ENCODE measurements around the gene ATG7.

ATG7 gene

DNA sequence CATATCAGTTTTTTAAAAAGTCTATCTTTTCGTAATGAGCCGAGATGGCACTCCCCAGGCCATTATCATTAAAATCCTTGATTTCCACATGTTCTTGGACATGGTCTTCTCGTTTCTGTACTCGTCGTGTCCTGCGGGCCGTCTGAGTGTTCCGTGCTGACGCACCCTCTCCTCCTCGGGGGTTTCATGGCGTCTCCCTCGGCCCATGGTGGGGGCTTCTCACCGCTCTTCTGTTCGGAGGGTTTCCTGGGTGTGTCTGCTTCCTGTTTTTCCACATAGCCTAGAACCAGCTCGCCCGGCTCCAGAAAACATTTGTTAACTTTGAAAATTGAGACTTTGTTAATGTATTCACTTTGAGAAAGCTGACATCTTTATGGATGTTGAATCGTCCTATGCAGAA is 278.8 kb downstream of the ATG7 start:
- no peak for DNase-seq (ENCODE audit: extremely low read depth, low read depth)
- H3K4me3 ChIP-seq (replicated peaks; ENCODE audit: low read depth, low read length): no peak overlapping the region
- no peak for TF ChIP-seq CTCF (IDR thresholded peaks at IDR 0.05; ENCODE audit: low read depth, low read length, missing control alignments)

- no peak for DNase-seq (ENCODE audit: extremely low read depth, low read depth)
Observed at GRCh38 chr3:11552289-11553264, 280.4 kb downstream of the ATG7 start.

DNA sequence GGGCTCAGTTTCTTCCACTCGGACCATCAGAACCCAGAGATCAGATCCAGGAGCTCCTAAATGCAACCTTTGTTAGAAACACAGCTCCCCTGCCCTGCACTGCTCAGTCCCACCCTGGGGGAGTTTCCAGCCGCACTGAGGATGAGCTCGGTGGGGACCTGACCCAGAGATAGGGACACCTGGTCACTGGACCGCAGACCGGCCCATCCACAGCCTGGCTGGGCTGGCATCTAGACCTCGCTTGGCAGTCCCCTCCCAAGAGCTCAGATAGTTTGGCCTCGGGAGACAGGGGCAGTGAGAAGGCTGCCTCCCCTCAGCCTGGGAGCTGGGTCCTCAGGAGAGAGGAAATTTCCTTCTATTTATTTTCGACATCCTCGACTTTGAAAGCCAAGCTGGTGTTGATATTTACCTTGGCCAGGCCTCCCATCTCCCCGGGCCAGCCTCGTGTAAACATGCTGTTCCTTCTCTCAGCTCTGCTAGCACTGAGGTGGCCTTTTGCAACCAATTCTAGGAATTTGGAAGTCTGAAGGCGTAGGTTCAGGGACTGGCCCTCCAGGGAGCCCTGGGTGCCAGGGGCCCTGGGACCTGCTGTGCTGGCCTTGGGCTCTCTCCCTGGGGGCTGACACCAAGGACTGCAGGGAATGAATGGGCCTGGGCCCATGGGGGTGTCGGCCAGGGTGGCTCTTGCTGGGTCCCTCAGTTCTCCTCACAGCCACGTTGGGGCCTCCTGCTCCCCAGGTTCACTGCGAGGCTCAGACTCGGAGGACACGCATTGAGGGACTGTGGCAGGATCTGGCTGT is 281.4 kb downstream of the ATG7 start:
- no peak for DNase-seq (ENCODE audit: extremely low read depth, low read depth)
- no peak for TF ChIP-seq CTCF (IDR thresholded peaks at IDR 0.05; ENCODE audit: low read depth, low read length, missing control alignments)
- no peak overlapping the region for H3K4me3 ChIP-seq (replicated peaks; ENCODE audit: low read depth, low read length)

More at GRCh38 chr3:11552289-11553264, 280.4 kb downstream of the ATG7 start:
- TF ChIP-seq CTCF (IDR thresholded peaks at IDR 0.05; ENCODE audit: low read depth, low read length, missing control alignments): no peak
- H3K4me3 ChIP-seq (replicated peaks; ENCODE audit: low read depth, low read length): no peak overlapping the region

DNA sequence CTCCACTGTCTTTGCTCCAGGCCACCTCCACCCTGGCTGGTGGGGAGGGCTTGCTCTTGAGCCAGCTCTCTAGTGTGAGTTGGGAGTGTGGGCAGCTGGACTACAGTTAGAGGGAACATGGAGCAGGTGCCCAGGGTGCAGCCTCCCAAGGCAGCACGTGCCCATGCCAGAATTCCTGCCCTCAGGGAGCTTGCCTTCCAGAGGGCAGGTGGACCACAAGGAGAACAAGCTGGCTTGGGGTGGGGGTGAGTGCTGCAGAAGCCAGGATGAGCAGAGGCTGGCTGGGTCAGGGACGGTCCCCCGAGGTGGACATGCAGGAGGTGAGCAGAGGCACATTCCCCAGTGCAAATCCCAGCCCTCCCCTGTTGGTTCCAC is 282.0 kb downstream of the ATG7 start:
- no peak for TF ChIP-seq CTCF (IDR thresholded peaks at IDR 0.05; ENCODE audit: low read depth, low read length, missing control alignments)
- H3K4me3 ChIP-seq (replicated peaks; ENCODE audit: low read depth, low read length): no peak overlapping the region
- no peak for DNase-seq (ENCODE audit: extremely low read depth, low read depth)

DNA sequence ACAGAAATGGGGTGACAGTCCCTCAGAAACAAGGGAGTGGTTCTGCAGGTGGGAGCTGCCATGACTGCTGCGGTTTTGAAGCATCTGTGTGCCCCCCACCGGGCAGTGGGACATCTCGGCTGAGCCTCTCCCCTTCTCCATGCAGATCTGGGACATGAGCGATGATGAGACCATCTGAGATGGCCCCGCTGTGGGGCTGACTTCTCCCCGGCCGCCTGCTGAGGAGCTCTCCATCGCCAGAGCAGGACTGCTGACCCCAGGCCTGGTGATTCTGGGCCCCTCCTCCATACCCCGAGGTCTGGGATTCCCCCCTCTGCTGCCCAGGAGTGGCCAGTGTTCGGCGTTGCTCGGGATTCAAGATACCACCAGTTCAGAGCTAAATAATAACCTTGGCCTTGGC is 282.5 kb downstream of the ATG7 start:
- no peak overlapping the region for H3K4me3 ChIP-seq (replicated peaks; ENCODE audit: low read depth, low read length)
- TF ChIP-seq CTCF (IDR thresholded peaks at IDR 0.05; ENCODE audit: low read depth, low read length, missing control alignments): no peak
- DNase-seq (ENCODE audit: extremely low read depth, low read depth): no peak

DNA sequence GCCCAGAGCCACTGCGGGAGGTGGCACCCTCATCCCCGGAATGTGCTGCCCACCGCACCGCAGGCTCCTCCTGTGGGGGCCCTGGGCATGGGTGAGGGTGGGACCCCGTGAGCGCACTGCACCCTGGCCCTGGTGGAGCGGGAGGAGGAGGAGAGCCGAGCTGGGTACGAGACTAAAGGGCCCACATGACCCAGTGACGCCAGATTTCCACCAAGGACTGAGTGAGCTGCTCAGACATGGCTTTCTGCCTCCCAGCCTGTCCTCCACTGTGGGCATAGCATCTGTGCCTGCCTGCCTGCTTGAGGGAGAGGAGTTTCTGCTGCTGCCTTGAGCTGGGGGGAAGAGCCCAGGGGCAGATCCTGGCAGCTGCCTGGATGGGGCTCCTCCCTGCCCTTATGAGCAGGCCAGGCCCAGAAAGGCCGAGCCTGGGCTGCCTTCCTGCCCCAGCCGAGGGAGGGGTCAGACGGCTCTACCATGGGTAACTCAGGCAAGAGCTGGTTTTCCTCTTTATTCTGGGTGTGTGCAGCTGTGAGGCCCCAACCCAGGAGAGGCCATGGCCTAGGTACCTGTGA is 283.1 kb downstream of the ATG7 start:
- no peak for TF ChIP-seq CTCF (IDR thresholded peaks at IDR 0.05; ENCODE audit: low read depth, low read length, missing control alignments)
- H3K4me3 ChIP-seq (replicated peaks; ENCODE audit: low read depth, low read length): no peak overlapping the region
- DNase-seq (ENCODE audit: extremely low read depth, low read depth): no peak
